ENCODE measurements around the gene SP6.

The SP6 gene

GRCh38 chr17:47816111-47816735 is 34.7 kb downstream of the SP6 start:
- no peak overlapping the region for H3K4me3 ChIP-seq (ENCODE audit: low read depth, low read length)
- TF ChIP-seq, protein P1, sequence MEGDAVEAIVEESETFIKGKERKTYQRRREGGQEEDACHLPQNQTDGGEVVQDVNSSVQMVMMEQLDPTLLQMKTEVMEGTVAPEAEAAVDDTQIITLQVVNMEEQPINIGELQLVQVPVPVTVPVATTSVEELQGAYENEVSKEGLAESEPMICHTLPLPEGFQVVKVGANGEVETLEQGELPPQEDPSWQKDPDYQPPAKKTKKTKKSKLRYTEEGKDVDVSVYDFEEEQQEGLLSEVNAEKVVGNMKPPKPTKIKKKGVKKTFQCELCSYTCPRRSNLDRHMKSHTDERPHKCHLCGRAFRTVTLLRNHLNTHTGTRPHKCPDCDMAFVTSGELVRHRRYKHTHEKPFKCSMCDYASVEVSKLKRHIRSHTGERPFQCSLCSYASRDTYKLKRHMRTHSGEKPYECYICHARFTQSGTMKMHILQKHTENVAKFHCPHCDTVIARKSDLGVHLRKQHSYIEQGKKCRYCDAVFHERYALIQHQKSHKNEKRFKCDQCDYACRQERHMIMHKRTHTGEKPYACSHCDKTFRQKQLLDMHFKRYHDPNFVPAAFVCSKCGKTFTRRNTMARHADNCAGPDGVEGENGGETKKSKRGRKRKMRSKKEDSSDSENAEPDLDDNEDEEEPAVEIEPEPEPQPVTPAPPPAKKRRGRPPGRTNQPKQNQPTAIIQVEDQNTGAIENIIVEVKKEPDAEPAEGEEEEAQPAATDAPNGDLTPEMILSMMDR (IDR thresholded peaks at IDR 0.05; ENCODE audit: low read depth, low read length, missing control alignments), result no peak
- no peak for DNase-seq (ENCODE audit: low read depth)

DNA sequence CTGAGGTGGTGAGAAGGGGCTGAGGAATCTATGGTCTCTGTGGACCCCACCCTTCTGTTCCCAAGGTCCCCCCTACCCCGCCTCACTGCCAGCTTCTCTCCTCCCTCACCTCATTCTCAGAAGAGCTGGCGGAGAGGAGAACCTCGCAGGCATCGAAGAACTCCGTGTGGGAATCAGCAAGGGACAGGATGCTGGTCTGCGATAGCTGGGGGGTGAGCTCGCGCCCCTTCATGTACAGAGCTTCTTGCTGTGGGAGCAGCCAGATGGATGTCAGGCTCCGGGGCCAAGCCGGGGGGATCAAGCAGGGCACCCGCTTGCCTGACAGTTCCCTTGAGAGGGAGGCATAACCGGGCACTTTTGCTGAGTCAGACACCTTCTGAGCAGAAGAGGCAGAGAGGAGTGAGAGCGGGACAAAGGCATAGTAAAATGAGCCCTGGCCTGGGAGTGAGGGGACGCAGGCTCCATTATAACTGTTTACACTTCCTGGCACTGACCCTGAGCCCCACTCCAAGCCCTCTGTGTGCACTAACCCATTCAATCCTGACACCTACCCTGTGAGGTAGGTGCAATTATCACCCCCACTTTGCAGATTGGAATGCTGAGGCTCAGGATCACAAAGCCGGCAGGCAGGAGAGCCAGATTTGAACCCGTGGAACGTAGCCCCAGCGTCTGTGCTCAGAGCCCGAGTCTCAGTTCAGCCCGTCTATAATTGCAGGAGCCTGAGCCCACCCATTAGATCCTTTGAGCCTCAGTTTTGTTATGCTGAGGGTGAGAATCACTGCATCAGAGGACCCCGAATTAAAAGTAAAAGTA is 35.7 kb downstream of the SP6 start:
- no peak for DNase-seq (ENCODE audit: low read depth)
- TF ChIP-seq, protein P1 (IDR thresholded peaks at IDR 0.05; ENCODE audit: low read depth, low read length, missing control alignments), result no peak
- H3K4me3 ChIP-seq (ENCODE audit: low read depth, low read length), result no peak overlapping the region

DNA sequence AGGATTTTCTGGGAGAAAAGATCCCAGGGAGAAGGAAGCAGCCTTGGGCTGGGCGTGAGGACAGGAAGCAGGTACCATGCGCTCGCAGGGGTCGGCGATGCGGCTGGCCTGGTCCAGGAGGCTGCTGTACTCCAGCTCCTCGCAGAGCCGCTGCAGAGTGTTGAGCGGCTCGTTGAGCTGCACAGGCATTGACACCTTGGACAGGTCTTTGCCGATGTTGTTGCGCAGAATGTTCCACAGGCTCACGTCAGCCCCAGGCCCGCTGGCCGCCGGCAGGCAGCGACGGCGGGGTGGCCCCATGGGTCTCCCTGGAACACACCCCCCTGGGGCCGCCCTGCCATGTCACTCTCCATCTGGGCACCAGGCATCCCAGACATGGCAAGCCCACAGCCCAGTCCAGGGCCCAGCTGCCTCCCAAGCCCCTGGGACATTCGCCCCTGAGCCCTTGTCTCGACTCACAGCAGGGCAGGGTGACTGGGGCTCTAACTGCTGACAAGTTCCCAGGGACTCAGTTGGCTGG is 37.4 kb downstream of the SP6 start:
- TF ChIP-seq, protein P1 (IDR thresholded peaks at IDR 0.05; ENCODE audit: low read depth, low read length, missing control alignments), result no peak
- no peak for DNase-seq (ENCODE audit: low read depth)
- no peak overlapping the region for H3K4me3 ChIP-seq (ENCODE audit: low read depth, low read length)

DNA sequence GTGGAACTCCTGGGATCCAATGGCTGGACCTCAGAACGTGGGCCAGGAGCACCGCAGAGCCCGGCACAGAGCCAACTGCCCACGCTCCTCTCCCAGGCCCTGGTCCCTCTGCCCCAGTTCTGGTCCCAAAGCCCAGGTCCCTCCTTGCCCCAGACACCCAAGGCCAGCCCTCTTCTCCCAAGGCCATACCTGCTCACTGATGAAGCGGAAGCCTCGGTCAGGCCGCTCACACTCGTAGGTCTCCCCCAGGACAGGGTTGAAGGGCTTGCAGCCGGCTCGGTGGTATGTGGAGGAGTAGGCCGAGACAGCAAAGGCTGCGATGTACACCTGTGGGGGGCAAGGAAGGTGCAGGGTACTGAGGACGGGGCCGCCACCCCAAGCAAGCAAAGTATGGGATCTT is 37.9 kb downstream of the SP6 start:
- no peak overlapping the region for H3K4me3 ChIP-seq (ENCODE audit: low read depth, low read length)
- TF ChIP-seq, protein P1 (IDR thresholded peaks at IDR 0.05; ENCODE audit: low read depth, low read length, missing control alignments), result no peak
- no peak for DNase-seq (ENCODE audit: low read depth)

DNA sequence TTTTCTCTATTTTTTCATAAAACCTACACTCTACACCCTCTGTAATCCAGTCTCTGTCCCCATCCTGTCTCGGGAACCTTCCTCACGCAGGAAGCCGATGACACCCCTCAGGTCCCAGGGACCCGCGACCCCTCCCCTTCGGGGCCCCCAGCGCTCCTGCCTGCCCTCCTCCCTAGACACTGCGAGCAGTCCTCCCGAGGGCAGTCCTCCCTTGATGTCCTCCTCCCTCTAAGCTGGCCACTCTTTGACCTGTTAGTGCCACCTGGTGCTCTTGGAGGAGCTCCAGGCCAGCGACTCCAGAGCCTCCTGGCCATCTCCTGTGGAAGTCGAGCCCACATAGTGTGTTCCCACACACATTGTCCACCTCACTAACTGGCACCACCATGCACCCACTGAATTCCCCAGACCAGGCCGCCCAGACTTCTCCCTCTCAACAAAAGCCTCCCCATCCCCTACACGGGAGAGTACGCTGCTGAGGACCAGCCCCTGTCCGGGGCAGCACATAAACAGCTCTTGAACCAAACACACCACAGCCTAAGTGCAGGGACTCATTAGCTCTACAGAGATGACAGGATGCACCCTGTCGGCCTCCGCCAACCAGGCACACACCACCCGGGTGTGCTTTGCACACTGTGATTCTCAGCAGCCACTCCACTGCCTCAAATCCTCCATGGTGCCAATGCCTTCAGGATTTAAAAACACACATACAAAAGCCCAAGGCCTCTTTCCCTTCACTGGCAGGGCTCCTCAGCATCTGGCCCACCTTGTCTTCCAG is 38.6 kb downstream of the SP6 start:
- TF ChIP-seq, protein P1 (IDR thresholded peaks at IDR 0.05; ENCODE audit: low read depth, low read length, missing control alignments), result no peak
- no peak overlapping the region for H3K4me3 ChIP-seq (ENCODE audit: low read depth, low read length)
- no peak for DNase-seq (ENCODE audit: low read depth)

DNA sequence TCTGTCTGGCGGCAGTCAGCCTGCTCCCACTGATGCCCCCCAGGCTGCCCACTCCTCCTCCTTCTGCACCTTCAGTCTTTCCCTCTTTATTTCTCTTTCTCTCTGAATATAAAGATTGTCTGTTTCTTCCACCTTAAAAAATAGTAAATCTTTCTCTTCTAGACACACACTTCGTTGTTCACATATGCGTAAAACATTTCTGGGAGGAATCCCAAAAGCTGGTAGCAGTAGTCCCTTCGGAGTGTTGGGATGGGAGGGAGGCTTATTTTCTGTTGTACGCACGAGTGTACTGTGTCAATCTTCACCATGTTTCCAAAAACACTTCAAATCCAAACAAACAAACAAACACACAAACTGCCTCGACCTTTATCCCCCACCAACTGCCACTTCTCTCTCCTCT is 39.3 kb downstream of the SP6 start:
- TF ChIP-seq, protein P1 (IDR thresholded peaks at IDR 0.05; ENCODE audit: low read depth, low read length, missing control alignments), result no peak
- no peak overlapping the region for H3K4me3 ChIP-seq (ENCODE audit: low read depth, low read length)
- no peak for DNase-seq (ENCODE audit: low read depth)
